ENCODE data around the gene TCERG1L.

GRCh38 chr10:131238669-131239280 is 72.7 kb downstream of the TCERG1L start:
- TF ChIP-seq, protein P1, sequence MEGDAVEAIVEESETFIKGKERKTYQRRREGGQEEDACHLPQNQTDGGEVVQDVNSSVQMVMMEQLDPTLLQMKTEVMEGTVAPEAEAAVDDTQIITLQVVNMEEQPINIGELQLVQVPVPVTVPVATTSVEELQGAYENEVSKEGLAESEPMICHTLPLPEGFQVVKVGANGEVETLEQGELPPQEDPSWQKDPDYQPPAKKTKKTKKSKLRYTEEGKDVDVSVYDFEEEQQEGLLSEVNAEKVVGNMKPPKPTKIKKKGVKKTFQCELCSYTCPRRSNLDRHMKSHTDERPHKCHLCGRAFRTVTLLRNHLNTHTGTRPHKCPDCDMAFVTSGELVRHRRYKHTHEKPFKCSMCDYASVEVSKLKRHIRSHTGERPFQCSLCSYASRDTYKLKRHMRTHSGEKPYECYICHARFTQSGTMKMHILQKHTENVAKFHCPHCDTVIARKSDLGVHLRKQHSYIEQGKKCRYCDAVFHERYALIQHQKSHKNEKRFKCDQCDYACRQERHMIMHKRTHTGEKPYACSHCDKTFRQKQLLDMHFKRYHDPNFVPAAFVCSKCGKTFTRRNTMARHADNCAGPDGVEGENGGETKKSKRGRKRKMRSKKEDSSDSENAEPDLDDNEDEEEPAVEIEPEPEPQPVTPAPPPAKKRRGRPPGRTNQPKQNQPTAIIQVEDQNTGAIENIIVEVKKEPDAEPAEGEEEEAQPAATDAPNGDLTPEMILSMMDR (IDR thresholded peaks at IDR 0.05): no peak
- TF ChIP-seq POLR2A (IDR thresholded peaks at IDR 0.05) (no peak), POLR2AphosphoS5 (IDR thresholded peaks at IDR 0.05) (no peak)

All from gastroesophageal sphincter (tissue), 3 donors.